Hematopoietic multipotent progenitor cell (in vitro differentiated cells): ENCODE measurements around the gene MDFIC. TPM values are rescaled to one million over a fixed set of nuclear protein-coding genes. Genes with fewer than 3 reads are reported as not detected.

Experiments used
- DNase-seq, 3 donors: peaks; one replicate each; pipeline ENCODE4 v3.0.0-alpha.2; 2011 to 2015; ENCODE audit warnings: low read depth in 2 of 3, low spot score in 2 of 3
- total RNA-seq: library from RNA; depleted of rRNA; stranded (reverse); fragments of >200 nt; gene quantifications from one replicate; pipeline ENCODE4 v1.2.3, GENCODE V29; 2012

Gene MDFIC
- total RNA-seq, 1 donor = 9.4 TPM

DNA sequence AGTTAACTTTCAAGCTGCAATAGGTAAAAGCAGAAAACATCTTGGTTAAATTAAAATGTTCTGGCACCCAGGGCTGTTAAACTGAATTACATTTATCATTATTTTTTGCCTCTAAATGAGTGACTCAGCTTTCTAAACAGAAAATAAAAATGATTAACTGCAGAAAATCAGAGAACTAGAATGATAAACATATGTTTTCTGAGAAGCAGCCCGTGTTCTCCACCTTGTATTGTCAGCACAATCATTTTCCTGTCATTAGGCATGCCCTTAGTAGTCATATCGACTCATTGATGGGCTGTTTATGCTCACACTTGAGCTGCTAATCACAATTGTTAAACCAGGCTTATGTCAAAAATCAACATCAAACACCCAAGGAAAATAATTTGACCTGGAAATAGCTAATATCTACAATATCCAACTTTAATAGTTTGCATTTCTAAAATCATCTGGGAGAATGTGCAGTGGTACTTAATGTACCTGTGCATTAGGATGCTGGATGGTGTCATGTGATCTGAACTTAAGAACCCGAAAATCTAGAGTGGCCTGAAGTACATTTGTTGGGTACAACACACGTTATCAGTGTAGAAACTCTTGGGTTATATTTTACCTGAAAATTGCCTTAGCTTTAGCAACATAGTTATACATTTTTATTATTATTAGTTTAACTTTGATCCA is 2.3 kb downstream of the MDFIC start:
- peak in 1 of 3 donors; percentile 26 for DNase-seq

DNA sequence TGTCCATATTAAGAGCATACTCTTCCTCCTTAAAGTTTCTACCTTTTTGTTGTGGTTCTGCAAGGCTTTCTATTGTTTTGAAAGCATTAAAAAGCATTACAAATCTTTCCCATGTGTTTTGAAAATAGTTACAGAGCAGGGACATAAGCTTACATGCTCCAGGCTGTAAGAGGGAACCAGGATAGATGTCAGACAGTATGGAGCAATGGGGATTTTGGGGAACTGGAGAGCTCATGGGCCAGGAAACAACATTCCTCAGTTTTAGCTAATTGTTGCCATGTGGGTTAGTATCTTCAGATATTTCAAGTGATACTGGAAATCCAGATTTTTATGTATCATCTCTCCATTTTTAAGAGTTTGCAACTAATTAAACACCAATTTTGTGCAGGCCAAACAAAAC is 3.5 kb downstream of the MDFIC start:
- DNase-seq = no peak

DNA sequence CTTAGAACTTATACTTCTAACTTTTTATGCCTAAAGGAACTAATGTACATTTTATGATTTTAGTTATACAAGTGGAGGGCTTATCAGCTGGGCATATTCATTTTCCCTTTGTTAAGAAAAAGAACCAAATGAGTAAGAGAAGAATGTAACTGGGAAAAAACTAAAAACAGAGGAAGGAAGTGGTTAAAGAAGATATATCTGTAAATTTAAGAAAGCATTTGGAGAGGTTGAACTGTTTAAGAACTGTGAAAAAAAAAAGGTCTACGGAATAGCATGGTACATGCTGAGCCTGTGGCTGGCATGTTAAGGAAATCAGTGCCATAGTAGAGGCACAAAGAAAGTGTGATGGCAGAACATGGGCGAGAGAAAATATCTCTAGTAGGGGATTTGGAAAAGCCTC is 6.2 kb downstream of the MDFIC start:
- DNase-seq = no peak

DNA sequence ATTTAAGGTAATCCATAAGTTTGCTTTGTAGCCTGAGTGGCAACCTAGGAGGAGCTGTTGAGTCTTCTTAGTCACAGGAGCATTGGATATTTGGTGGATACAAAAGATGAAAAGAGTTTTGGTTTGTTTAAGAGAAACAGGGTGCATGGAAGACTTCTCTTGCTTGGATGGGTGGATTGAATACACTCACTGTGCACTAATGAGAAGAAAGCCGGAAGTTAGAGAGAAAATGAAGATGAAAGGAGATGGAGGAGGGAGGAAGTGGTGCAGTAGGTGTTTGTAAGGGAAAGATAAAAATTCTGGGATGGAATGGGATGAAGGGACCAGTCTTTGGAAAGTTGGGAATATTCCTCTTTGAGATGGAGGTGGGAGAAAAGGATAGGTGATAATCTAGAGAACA is 7.7 kb downstream of the MDFIC start:
- no peak for DNase-seq

DNA sequence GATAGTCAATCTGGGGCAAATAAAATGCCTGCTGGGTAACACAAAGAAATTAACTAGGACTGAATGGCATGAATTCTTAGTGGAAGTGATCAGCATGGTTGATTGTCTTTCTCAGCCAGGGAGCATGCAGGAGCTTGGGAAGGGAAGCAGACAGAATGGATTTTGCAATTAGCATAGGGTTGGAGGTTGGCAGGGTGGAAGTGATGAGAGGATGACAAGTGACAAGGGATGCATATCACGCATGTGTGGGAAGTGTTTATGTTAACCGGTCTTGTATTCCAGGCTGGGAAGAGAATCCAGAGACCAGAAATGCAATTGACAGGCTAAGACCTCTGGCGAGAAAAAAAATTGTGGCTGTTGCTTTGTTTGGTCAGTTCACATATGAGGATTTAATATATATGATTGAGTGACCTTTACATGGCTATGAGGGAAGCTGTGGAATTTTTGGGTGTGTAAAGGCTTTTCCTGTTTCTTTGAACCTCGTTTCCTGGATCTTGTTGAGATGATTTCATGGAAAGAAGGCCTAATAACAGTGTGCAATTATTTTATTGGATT is 8.3 kb downstream of the MDFIC start:
- DNase-seq = no peak

DNA sequence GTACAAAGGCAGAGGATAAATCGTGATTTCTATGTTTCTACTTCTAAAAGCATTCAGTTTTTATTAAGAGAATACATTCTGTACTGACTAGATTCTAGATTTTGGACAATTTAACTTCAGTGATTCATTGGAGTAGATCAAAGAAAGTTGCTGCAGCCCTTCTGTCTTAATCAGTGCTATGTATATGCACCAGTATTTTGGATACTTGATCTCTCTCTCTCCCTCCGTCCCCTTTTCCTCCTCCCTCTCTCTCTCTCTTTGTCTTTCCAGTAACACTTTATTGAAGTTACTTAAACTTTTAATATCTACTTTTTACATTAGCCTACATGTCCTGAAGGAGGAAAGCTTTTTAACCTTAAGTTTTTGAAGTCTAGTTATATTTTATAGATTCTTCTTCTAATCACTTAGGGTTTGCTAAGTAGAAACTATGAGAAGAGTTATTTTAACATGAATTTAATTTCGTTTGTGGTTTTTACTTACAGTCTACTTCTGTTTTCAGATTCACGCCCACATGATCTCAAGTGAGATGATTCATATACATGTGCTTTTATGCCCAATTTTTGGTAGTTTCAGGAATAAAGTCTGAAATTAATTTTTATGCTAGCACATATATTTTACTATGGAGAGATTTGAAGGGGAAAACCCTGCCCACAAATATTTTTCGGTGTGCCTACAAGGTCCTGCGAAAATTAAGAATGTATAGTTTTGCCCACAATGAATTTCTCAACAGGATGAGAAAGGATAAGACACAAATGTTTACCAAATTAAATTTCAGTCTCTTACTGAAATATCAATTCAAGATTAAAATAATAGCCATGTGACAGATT is 9.1 kb downstream of the MDFIC start:
- peak in 2 of 3 donors; percentile 49 to 58 for DNase-seq

DNA sequence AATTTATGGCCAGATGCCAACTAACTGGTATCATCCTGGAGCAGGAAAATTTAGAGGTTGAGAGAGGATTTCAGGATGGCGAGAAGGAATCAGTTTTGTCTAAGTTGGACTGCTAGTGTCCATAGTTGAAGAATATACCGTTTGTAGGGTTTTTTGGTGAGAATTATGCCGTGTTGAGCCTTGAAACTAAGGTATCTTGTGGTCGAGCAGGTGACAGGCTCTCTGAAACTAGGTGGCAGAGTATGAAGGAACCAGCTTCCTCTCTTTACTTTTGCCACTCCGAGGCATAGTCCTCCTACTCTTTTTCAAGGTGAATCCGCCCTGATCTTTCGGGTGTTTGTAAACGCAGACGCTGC is 9.7 kb downstream of the MDFIC start:
- no peak for DNase-seq

DNA sequence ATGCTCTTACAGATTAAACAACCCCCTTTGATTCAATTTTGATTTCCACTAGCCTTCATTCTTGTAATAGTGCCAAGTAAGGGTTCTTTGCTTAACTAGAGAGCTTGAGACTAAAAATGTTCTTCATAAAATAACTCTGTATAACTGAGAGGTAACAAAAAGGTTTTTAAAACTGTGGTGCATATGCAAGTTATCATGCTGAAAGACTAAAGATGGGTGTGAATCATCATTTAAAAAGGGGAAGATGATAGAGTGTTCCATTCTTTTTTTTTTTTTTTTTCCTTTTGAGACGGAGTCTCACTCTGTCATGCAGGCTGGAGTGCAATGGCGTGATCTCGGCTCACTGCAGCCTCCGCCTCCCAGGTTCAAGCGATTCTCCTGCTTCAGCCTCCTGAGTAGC is 11.1 kb downstream of the MDFIC start:
- DNase-seq = no peak

DNA sequence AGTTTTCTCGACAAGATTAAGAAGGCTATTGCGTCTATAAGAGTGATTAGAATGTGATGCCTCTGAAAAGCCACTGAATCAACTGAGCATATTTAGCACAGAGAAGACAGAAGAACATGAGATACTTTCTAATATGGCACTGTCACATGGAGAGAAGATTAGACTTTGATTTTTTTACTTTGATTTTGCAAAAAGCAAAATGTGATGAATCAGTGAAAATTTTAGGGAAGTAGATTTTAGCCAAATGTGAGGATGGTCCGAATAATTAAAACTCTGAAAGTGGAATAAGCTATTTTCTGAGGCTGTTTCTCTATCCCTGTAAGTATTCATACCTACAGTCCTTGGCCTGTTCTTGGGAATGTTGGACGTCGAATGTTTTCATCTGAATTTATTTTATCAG is 11.8 kb downstream of the MDFIC start:
- DNase-seq = no peak

DNA sequence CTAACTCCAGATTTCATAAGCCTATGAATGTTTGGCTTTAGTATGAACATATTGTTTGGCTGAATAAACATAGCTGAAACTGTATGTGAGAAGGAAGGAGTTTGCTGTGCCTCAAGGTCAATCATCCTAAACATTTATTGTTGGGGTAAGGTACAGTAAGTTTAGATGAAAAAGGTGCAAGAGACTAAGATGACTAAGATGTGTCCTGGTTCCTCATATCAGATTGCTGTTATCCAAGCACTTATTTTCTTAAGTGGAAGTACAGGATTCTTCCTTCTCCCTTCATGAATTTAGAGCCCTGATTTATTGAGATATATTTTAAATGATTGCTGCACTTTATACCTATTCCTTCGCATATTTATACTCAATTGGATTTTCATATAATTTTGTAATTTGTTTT is 12.2 kb downstream of the MDFIC start:
- no peak for DNase-seq

DNA sequence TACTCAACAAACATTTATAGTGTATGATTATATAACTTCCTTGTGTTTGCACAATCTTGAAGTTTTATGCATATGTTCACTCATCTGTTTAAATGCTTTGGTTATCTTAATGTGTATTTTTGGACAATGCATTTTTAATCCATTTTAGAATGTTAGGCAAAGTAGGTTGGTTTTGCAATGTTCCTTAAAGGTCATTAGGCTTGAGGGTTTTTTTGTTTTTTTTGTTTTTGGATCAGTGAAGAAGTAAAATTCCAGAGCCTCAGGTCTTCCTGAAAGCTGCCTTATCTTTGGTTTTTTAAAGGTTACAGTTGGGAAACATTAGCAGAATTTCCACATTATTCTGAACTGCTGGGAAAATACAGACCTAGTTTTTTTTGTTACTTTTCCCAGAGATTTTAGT is 12.8 kb downstream of the MDFIC start:
- DNase-seq = no peak

DNA sequence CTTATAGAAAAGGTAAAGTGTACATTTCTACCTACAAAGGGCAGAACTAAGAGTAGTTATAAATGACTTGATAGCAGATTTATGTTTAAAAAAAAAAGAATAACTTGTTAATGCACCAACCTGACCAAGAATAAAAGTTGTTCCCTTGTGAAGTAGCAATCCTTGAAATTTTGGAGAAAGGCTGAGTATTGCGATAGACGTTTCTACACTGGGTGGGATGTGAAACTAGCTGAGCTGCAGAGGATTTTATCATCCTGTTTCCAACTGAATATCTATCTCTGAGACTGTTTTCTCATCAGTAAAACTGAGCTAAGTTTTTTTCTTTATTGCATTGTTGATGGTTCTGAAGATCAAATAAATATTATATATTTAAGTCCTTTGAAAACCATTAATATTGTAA is 14.6 kb downstream of the MDFIC start:
- DNase-seq = no peak

DNA sequence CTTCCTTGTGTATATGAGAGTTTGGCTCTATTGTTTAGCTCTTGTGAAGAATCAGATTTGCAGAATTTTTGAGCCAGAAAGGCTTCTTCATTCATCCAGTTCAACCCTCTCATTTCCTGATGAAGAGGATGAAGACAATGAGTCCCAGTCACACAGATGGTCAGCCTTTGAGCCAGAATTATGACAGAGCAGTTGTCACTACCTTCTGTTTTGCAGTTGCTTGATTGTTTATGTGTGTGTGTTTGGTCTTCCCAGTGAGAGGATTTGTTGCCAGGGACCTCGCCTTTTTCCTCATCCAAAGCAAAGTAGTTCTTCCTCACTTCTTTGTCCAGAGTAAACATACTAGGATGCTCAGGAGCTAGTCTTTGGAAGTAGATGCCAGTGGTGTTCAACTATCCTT is 15.6 kb downstream of the MDFIC start:
- no peak for DNase-seq

DNA sequence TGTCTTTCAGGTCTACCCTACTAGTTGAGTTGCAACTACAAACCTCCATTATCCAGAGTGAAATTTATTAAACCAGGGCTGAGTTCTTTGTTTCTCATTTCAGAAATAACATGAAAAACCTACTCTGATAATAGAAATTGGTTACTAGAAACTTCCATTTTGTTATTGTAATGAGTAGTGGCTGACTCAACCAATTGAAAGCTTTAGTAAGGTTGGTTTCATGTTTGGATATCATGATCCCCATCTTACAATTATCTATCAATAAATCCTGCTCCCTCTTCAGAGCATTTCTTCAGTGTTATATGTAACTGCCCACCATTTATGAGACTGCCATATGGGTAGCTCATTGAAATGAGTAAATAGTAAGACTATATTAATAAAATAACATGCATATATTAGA is 16.9 kb downstream of the MDFIC start:
- no peak for DNase-seq

DNA sequence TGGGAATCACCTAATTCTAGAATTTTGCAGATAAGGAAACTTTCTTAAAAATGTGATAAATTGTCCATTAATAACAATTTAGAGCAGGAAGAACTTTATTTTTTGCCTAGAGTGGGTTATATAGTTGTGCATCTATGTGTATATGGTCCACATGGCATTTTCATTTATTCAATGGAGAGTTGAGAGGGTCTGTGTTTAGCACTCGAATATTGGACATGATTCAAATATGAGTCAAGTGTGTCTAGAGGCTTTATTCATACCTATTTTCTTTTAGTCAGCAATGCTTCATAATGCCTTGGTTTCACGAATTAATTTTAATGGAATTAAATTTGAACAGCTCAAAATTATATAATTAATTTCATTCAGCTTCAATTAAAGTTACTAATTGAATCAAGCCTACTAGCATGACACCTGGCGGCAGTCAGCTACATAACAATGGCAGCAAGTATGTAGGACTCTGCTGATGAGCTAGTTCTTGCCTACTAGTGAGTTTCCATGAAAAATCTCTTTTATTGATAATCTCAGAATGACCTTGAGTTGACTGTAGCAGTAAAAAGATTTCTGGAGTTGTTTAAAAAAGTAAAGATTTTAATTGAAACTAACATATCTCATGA is 17.7 kb downstream of the MDFIC start:
- no peak for DNase-seq

DNA sequence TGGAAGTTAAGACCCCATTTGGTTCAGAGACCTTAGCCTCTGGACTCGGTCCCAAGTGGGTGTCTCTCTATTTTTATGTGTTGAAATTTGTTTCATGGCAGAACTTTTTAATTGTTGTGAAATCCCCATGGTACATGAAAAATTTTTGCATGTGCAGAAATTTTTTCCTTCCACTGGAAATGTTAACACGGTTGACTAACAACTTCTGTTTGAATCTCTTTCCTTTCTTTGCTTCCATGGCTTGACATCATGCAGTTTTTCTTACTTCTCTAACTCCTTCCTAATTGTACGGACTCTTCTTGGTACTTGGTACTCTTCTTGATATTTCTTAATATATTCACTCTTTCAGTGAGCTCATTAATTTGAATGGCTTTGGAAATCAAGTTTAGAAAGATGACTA is 18.3 kb downstream of the MDFIC start:
- DNase-seq = no peak

DNA sequence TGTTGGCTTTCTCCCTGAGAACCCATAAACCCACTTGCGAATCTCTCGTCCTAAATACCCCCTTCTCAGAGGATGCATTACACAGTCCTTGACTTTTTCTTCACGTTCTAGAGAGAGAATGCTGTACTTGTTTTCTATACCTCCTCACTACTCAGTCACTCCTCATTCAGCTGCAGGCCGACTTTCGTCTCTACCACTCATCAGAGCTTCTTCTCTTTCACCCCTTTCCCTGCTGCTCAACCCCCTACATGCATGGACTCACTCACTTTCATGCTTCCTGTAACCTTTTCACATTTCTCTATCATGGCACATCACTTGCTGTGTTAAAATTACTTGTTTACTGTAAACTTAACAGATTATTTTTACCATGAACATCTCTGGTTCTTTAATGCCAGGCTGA is 19.8 kb downstream of the MDFIC start:
- DNase-seq = no peak

DNA sequence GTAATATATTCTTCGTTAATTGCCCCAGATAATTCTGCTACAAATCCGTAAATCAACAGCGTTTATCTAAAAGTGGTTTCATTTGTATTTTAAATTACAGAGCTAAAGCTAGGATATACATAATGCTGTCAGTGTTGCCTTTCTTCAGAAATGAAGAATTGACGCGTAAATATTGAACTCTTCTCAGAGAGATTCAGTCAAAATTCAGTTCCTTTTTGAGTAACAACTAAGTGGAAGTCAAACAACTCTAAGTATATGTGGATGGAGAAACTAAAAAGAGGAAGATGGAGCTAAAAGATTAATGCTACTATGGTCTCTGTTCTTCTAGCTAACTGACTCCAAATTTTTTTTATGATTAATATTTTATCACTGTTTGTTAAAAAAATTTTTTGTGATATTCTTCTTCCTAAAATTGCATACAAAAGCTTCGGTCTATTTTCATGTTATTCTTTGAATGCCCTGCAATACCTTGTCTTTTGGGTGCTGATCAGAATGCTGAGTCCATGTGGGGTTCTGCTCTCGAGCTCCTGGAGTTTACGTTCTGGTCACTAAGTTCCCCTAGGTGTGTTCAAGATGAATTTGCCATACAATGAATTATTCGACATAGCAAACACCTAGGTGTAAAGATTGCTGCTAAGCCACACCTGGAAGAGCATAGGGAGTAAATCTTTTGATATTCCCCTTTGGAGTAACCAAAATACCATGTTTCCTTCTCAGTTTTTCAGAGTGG is 20.7 kb downstream of the MDFIC start:
- peak in 1 of 3 donors; percentile 19 for DNase-seq

DNA sequence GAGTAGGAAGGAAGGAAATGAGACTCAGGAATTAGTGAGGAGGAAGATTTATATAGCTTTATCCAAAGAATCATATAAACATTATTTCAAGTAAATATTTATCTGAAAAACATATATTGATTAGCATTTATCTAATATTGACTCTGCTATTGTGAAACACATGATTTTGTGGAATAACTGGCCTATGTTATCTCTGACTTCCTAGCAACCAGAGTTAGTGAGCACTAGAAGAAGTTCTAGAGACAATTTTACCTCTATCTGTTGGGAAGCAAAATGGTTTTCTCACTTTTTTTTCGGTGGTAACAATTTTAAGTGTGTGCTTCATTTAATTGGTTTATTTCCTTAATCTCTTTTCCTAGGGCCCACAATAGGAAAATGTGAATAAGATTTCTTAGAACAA is 21.6 kb downstream of the MDFIC start:
- no peak for DNase-seq

DNA sequence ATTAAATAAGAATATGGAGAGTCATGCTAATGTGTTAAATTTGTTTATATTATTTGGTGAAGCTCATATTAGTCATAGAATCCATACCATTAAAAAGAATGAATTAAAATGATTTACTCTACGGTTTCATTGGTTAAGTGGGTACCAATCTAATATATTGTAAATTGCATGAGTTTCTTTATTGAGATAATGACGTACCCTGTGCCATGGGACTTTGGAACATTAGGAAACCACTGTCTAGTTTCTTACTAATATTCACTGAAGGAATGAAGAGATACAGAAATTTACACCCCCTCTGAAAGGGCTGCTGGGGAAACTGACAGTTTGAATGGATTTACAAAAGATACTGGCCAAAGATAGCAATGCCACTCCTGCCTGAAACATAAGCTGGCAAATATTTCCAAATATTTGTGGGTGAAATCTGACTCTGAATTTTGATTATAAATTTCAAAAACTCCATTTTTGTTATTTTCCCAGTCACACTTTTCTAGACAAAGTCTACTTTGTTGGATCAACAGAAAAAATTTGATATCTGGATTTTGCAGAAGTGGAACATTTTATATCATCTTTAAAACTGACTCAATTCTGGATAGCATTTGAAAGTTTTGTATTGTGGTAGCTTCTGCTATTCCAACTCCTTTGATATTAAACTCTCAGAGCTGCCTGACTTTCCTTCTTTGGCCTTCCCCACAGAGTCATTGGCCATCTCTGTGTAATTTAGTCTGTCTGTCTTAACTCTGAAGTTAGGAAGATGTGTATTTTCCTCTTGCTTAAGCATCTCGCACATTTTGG is 22.3 kb downstream of the MDFIC start:
- no peak for DNase-seq
